ENCODE data around the gene UBA52. TPM values are rescaled to one million over a fixed set of nuclear protein-coding genes. Genes with fewer than 3 reads are reported as not detected.

The UBA52 gene
- total RNA-seq, 1 experiment from 2014 or later: 1,265 TPM

DNA sequence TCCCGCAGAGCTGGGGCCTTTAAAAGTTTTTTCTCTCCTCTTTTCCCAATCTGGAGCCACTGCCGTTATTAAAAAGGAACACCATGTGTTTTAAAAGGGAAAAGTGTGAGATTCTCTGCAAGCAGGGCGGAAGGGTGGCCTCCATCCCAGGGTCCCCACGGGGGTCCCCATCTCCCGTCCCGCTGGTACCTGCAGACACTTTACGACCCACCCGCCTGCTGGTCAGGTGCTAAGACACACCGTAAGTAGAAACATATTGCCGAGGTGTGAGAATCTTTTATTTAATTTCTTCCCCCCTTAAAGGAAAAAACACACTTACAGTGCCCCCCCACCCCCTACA, 33.1 kb downstream of the UBA52 start:
- Histone ChIP-seq H3K14ac (ENCODE audit: insufficient read depth, low read length) (no peak overlapping the region), H2BK5ac (ENCODE audit: insufficient read length, low read length) (no peak overlapping the region), H3K23me2 (ENCODE audit: insufficient read length, low read depth, low read length, poor library complexity, severe bottlenecking) (peaks cover 3% of the 10 kb centered on the region), H3K9ac (ENCODE audit: extremely low read depth, insufficient read length, low read length) (no peak overlapping the region), H4K8ac (replicated peaks; ENCODE audit: insufficient read length, low read depth, low read length) (no peak overlapping the region), H2BK20ac (ENCODE audit: low read depth, low read length, poor library complexity, severe bottlenecking) (no peak overlapping the region), H3K9me3 (ENCODE audit: control insufficient read depth, low read depth, low read length) (no peaks in the 10 kb centered on the region), H3K23ac (ENCODE audit: insufficient read length, low read depth, low read length) (no peak overlapping the region), H3K56ac (ENCODE audit: insufficient read length, low read depth, low read length) (no peak overlapping the region), H3K79me2 (ENCODE audit: insufficient read depth, low read length) (no peaks in the 10 kb centered on the region), H2AFZ (ENCODE audit: low read length) (no peak overlapping the region), H4K91ac (ENCODE audit: insufficient read length, low read depth, low read length) (no peak overlapping the region), H3K4me1 (ENCODE audit: insufficient read depth, low read length) (peaks cover 5% of the 10 kb centered on the region; the same call in 1 of the 2 replicates), H2BK120ac (ENCODE audit: low read depth, low read length, poor library complexity, severe bottlenecking) (no peak overlapping the region), H3T11ph (ENCODE audit: low read length) (no peak overlapping the region), H3K4me2 (ENCODE audit: insufficient read depth, insufficient read length, low read length) (no peak overlapping the region), H4K20me1 (ENCODE audit: control insufficient read depth, insufficient read depth, insufficient read length) (no peaks in the 10 kb centered on the region), H3K4ac (ENCODE audit: low read depth, low read length) (no peak overlapping the region), H3K79me1 (ENCODE audit: insufficient read depth, low read depth, low read length, poor library complexity, severe bottlenecking) (no peaks in the 10 kb centered on the region), H4K5ac (ENCODE audit: insufficient read length, low read depth, low read length) (no peak overlapping the region), H3K18ac (ENCODE audit: insufficient read length, low read depth, low read length) (no peak overlapping the region), H2BK15ac (ENCODE audit: low read depth, low read length) (no peak overlapping the region), H2AK5ac (ENCODE audit: insufficient read length, low read length) (no peak overlapping the region), H3K27me3 (ENCODE audit: insufficient read depth, low read length) (peaks cover 60% of the 10 kb centered on the region), H3K27ac (ENCODE audit: insufficient read length, low read depth, low read length) (no peak overlapping the region), H2BK12ac (ENCODE audit: insufficient read length, low read depth, low read length) (no peak overlapping the region)
- H3K4me3 Mint-ChIP-seq: peak overlapping the region in 1 of 2 experiments; percentile 75; a peak in 1 of 5 replicates
- H3K27me3 Mint-ChIP-seq (ENCODE audit: low read depth): peaks cover 86% of the 10 kb centered on the region
- peaks cover 28 to 39% of the 10 kb centered on the region in 2 experiments for H3K4me1 Mint-ChIP-seq
- no peak overlapping the region; a peak in 1 of 7 replicates for H3K27ac Mint-ChIP-seq
- WGBS (ENCODE audit: extremely low coverage, insufficient read length, low lambda C conversion rate): no CpG with 5 or more reads among the region's 10 CpGs
- TF ChIP-seq CTCF (conservative IDR thresholded peaks at IDR 0.05): no peak
- peaks cover 0 to 6% (median 0%) of the 10 kb centered on the region in 3 experiments; a peak in 2 of 7 replicates for H3K36me3 Mint-ChIP-seq (ENCODE audit: insufficient read depth in 1 of 3, low read depth in 3 of 3)
- no peak for DNase-seq
- H3K9me3 Mint-ChIP-seq: no peaks in the 10 kb centered on the region; a peak in 1 of 5 replicates

Data from H9 (cell line).